Measurements from ENCODE around the gene RPL37. TPM values are rescaled to one million over a fixed set of nuclear protein-coding genes. Genes with fewer than 3 reads are reported as not detected.

RPL37 gene
- total and polyA plus RNA-seq, 9 of the 15 experiments (the other 6 are each of a cell fraction or from before 2014, with no cell fraction given) = 2,342 to 7,963 (median 4,091) TPM

- 0 out of 2 replicates have a peak, but pooled peaks have one; percentile 58 for TF ChIP-seq CUX1 (CRISPR knock-in tag; IDR thresholded peaks at IDR 0.05)
- TF ChIP-seq CLOCK (CRISPR knock-in tag; IDR thresholded peaks at IDR 0.05; ENCODE audit: borderline replicate concordance) = no peak
- TF ChIP-seq ZNF124 (CRISPR knock-in tag; IDR thresholded peaks at IDR 0.05) = no peak
- TF ChIP-seq PTRF (tag; IDR thresholded peaks at IDR 0.05) = no peak
- peak; percentile 72 for TF ChIP-seq PRDM10 (IDR thresholded peaks at IDR 0.05; ENCODE audit: partially characterized antibody)
- TF ChIP-seq COPS2 (conservative IDR thresholded peaks at IDR 0.05) = no peak
- no peak for TF ChIP-seq SRSF9 (IDR thresholded peaks at IDR 0.05; ENCODE audit: borderline replicate concordance, low read depth, low read length)
- no peak for TF ChIP-seq TFAM (CRISPR knock-in tag; conservative IDR thresholded peaks at IDR 0.05)
- no peak for TF ChIP-seq IRF1 (CRISPR knock-in tag; IDR thresholded peaks at IDR 0.05; ENCODE audit: borderline replicate concordance)
- TF ChIP-seq ATF4 (CRISPR knock-in tag; IDR thresholded peaks at IDR 0.05) = no peak
- TF ChIP-seq SMARCB1 (IDR thresholded peaks at IDR 0.05; ENCODE audit: insufficient read length, low read depth) = no peak
These were observed at the start of gene RPL37 (continued) for GRCh38 chr5:40834849-40835787.
